HG03521 (cell line): ENCODE results near the gene TAF10.

Experiments used
- ATAC-seq: cut with Tn5 transposase; IDR thresholded peaks from one replicate; pipeline ENCODE4 v1.9.1; 2021; ENCODE audit warnings: mild to moderate bottlenecking, moderate library complexity; ENCODE audit not compliant: unreplicated experiment

TAF10 gene

DNA sequence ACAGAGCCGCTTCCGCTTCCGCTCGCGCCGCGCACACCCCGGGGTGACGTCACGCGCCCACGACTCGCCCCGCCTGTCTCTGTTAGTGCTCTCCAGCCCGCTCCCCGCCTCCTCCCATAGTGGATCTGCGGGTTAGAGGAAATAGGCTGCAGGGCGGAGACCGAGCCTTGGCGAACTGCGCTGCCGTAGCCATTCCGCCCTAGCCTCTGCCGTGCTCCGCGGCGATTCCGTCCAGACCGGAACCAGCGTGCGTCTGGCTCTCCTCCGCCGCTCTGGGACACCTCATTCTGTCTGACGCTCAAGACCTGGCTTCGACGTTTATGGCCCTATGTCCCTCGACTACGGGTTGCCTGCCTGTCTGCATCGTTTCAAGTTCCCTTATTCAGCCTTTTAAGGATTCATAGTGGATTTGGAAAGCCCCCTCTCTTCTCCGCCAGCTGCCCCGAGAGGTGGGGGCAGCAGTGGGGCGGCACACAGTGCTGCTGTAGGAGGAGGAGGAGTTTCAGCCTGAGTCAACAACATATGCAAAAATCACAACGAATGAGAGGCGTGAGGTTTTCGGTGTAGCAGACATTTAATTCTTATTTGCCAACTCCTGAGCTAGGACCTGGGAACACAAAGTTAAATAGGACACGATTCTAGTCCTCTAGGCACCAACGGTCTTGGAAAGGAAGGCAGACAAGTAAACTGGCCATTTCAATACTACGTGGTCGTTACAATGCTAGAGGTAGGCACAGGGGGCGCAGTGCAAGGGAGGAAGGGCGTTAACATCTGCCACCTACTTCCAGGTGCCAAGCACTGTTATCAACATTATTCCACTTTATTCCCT, at the start of gene TAF10:
TAF10 (minus strand) TSS at position 4 of the 829 bp plus-strand sequence. CDS start 27 bp downstream, outside the sequence.
- peak; percentile 89 for ATAC-seq

GRCh38 chr11:6660712-6661111, 48.7 kb upstream of the TAF10 start:
- ATAC-seq = no peak

GRCh38 chr11:6658647-6659046, 46.6 kb upstream of the TAF10 start:
- no peak for ATAC-seq

DNA sequence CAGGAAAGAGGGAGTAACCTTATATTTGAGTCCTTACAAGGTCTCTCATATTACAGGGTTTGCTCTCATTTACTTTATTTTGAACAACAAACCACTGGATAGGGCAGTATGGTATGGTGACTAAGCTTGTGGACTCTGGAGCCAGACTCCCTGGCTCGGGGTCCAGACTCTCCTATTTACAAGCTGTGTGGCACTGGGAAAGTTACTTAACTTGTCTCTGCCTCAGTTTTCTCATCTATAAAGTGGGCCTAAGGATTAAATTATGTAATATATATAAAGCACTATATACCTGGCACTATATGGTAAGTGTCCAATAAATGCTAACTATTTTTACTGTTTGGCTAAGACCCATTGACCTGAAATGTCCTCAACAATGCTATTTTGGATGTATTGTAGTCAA, 45.3 kb upstream of the TAF10 start:
- no peak for ATAC-seq

DNA sequence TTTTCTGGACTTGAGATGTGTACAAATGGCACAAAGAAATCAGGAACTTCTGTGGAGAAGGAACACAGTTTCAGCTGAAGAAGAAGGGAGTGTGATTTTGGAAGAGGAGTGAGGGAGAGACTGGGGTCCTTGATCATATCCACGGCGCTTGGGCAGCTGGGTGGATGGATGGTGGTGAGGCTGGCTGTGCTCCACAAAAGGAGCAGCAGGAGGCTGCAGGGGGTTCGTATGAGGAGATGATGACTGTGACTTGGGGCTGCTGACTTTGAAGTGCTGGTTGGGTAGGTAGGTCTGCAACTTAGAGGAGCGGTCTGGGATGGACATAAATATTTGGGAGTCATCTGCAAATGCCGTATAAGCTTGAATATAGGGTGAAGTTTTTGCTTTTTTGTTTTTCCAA, 44.9 kb upstream of the TAF10 start:
- no peak for ATAC-seq

DNA sequence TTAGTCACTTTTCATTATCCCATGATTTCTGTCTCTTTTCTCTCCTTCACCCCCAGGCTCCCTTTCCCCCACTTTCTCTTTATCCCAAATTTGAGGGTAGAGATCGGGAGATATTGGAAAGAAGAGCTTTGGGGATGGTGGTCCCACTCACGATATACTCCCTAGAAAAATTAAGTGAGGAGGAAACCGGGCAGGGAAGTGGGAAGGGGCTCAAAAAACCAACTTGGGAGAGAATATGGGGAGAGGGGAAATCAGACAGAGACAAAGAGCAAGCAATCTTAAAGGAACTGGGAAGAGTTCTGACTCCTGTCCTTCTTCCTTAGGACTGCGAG, 44.5 kb upstream of the TAF10 start:
- ATAC-seq = no peak

DNA sequence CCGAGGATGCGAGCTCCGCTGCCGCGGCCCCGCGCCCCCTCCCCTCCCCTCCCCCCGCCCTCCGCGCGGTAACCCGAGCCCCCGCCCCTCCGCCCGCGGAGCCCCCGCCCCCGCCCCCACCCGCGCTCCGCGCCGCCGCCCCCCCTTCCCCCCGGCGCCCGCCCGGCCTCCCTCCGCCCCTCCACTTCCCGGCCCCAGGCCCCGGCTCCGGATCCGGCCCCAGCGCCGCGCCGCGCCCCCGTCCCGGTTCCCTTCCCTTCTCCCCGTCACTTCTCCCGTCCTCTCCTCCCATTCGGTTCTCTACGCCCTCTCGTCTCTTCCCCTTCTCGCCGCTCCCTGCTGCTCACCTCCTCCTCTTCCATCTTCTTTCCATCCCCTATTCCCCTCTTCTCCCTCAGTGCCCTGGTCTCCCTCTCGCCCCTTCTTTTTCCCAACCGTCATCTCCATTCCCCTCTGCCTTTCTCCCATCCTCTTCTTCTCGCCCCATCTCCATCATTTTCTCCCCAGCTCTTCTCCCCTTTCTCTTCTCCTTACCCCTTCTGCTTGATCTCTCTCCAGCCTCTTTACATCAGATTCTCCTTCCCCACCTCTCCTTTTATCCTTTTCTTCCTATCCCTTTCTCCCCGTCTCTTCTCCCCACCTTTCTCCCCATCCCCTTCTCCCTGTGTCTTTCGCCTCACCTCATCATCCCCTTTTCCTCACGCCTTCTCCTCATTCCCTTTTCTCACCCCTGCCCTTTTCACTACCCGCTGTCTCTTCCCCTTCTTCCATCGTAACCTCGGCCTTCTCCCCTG, 44.0 kb upstream of the TAF10 start, which contains the start of gene DCHS1:
DCHS1 (minus strand) TSS at position 20 of the 794 bp plus-strand sequence. CDS start 14,196 bp downstream, outside the sequence.
- no peak for ATAC-seq

GRCh38 chr11:6655020-6655789, 43.2 kb upstream of the TAF10 start:
- ATAC-seq = no peak

DNA sequence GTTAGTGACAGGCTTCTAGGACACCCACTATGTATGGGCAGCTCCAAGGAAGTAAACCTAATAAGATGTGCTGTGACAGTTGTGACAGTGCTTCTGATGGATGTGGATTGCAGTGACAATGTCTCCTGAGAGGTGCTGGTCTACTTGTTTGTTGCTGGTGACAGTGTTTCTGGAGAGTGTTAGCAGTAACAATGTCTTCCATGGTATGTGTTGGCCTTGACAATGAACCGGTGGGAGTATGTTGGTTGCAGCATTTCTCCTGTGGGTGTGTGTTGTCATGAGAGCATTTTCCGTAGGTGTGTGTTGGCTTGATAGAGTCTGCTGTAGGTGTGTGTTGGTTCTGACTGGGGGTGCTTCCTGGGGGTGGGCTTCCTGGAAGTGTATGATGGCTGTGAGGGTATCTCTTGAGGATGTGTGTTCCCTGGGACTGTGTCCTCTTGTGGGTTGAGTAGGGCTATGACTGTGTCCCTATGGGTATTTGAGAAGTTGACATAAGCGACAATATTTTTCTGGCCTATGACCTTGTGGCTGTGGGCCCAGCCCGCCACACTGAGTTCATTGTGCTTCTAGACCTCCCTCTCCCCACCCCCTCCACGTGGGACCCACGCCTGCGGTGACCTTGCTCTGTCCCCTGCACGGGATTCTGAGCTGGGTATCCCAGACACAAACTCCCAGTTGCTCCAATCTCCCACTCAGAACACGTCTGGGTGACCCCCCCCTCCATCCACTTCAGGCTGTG, 42.4 kb upstream of the TAF10 start:
- no peak for ATAC-seq

GRCh38 chr11:6653656-6654055, 41.6 kb upstream of the TAF10 start:
- no peak for ATAC-seq

DNA sequence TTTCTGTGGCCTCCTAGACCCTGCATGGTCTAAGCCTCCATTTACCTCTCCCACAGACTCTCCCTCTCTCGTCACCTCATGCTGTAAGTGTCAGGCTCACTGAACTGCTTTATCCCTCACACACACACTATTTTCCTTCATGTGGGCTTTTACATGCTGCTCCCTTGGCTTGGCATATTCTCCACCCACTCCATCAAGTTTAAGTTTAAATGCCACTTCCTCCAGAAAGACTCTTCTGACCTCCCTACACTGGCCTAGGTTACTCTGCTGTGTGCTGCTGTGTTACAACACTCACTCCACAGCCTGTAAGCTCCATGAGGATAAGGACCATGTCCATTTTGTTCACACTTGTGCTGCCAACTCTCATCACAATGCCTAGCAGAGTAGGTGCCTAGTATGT, 41.1 kb upstream of the TAF10 start:
- ATAC-seq = no peak

DNA sequence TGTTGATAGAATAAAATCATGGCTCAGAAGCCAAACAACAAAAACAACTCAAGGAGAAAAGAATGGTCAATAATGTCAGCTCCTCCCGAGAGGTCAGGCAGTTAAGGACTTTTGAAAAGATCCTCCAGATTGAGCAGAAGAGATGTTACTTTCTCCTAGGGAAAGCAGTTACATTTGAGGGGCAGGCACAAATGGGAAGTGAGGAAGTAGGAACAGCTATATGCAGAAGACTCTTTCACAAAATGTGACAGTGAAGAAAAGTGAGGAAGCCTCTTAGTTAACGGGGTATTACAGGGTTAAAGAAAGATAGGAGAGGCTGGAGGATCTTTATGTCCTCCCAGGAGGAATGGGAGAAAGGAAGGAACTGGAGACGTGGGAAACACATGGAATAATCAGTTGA, 40.2 kb upstream of the TAF10 start:
- ATAC-seq = no peak

DNA sequence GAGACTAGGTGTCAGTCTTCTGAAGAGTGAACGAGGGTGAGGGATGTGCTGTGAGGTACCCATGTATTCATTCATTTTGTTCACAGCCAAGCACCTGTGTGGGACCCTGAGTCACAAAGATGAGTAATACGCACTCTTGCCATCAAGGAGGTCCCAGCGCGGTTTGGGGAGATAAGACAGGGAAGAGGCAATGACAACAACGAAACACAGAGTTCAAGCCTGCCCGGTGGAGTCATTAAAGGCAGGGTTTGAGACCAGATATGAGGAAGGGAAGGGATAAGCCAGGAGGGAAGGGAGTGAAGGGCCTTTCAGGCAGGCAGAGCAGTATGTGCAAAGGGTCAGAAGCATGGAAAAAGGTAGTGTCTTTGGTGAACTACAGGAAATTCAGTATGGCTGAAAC, 39.0 kb upstream of the TAF10 start:
- no peak for ATAC-seq

DNA sequence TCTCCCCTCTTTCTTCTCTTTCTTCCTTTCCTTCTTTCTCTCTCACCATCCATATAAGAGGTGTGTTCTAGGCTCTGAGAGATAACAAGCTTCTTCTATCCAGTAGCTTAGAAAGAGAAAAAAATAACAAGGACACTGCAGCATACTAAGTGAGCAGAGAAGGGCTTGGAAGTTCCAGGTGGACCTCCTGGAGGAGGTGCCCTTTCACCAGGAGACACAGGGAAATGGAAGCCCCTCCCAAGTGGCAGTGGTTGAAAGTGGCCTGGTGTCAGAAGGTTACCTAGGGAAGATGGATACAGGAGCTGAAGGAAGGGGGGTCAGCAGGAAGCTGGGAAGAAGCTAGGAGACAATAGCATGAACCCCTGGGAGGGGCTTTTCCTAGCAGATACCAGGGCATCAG, 38.1 kb upstream of the TAF10 start:
- no peak for ATAC-seq

GRCh38 chr11:6648501-6648900, 36.5 kb upstream of the TAF10 start:
- no peak for ATAC-seq

- ATAC-seq = no peak
Observed at GRCh38 chr11:6647836-6648235, 35.8 kb upstream of the TAF10 start.

- peak; percentile 92 for ATAC-seq
Observed at GRCh38 chr11:6646918-6647679, 35.1 kb upstream of the TAF10 start.

GRCh38 chr11:6646576-6646917, 34.5 kb upstream of the TAF10 start:
- ATAC-seq = no peak

GRCh38 chr11:6646071-6646470, 34.1 kb upstream of the TAF10 start:
- ATAC-seq = no peak

DNA sequence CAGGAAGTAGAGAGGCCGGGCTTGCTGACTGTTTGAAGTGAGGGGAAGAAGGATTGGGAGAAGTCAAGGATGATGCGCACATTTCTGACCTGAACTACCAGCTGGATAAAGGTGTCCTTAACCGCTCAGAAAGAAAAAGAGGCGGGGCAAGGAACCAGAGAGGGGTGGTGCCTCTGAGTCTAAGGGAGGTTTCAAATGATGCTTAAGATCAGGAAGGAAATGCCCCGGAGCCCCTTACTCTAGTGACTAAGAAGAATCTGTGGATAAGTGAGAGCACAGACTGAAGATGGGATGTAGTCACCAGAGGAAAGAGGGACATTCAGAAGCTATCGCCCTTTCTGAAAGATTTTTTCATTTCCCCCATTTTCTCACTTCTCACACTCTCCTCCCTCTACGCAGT, 30.9 kb upstream of the TAF10 start:
- ATAC-seq = no peak
